GM15510 (cell line): ENCODE measurements around the gene LGR6.

Source experiments
- POLR2A ChIP-seq: IDR thresholded peaks from 3 replicates; pipeline ENCODE4 v1.6.1; 2011; ENCODE audit warnings: borderline replicate concordance; ENCODE audit not compliant: insufficient read length; ENCODE audit errors: extremely low read depth

LGR6 gene

DNA sequence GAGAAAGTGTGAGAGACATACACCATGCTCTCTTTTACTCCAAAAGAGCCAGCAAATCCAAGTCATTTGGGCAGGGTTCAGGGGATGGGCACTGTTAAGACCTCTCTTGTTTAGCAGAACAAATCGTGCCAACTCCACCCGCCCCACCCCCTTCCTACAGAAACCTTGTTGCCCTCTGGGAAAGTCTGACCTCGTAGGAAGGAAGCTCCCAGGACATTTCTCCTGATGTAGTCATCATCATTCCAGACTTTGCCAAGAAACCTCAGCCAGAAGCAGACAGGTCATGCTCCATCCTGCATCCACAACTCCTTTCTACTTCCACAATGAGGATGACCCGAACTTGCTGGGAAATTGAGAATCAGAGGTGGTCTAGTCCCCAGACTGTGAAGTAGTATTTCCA is 90.4 kb downstream of the LGR6 start:
- TF ChIP-seq POLR2A = no peak

DNA sequence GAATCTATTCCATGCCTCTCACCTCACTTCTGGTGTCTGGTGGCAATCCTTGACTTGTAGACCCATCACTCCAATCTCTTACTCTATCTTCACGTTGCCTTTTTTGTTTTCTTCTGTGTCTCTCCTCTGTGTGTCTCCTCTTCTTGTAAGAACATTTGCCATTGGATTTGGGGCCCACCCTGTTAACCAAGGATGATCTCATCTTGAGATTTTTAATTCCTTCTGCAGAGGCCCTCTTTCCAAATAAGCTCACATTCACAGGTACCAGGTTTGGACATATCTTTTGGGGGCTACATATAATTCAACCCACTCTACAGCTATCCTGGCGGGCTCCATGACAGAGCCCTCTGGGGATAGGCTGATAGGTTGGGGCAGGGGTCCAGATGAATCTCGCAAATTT is 92.3 kb downstream of the LGR6 start:
- TF ChIP-seq POLR2A = no peak

DNA sequence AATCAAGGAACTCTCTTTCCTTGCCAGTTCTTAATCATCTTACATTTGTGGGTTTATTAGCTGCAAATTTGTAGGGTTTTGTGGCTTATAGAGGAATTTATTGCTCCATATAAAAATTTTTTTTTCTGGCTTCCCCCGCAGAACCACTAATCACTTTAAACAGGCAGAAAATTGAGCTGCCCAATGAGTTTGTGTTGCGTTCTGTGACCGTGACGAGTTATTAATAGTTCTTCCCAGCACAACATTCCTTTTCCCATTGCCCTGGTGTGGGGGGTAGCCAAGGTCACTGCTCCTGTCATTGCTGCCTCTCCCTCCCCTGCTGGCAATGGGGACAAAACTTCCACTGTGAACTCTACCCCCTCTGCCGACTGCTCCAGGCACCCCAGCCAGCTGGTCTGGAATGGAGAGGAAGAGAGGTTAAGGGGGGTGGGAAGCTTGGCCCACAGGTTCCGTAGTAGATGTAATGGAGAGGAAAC is 93.1 kb downstream of the LGR6 start:
- no peak for TF ChIP-seq POLR2A

DNA sequence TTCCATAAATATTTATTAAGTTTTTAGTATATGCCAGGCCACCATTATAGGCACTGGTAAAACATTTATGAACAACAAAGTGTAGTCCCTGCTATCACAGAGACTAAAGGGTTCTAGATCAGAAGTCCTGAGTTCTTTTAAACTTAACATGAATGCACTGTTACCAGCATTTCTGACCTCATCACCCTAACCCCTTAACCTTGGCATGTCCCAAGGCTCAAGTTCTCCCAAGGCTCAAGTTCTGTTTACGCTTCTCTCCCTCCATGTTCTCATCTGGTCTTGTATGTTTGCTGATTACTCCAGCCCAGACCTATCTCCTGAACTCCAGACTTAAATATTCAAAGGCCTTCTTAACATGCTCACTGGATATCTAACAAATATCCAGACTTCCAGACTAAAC is 93.6 kb downstream of the LGR6 start:
- TF ChIP-seq POLR2A = no peak

DNA sequence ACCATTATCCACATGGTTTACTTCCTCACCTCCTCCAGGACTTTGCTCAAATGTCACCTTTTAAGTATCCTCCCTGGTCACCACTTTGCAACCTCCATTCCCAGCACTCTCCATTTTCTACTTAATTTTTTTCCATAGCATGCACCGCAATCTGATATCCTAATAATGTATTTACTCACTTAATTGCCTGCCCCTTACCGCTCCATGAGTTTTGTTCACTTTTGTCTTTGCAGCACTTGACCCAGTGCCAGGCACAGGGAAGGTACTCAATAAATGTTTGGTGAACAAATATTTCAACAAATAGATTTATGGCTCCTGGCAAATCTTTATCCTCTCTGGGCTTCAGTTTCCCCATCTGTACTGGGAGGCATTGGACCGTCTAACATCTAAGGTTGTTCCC is 94.6 kb downstream of the LGR6 start:
- TF ChIP-seq POLR2A = no peak

DNA sequence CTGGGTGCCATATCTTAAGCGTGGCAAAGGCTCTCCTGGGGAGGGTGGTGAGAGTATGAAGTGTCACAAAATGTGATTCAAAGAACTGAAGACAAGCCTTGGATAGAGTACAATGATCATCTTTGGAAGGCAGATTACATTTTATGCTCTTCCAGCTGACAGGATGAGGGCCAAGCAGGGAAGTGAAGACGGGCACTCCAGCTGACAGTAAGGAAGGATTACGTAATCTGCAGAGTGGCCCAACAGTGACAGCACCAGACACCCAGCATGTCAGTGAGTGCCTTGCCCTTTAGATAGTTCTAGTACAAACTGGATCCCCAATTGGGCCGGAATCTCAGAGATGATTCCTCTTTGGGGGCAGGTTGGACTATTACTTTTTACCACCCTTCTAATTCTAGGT is 95.4 kb downstream of the LGR6 start:
- TF ChIP-seq POLR2A = no peak

DNA sequence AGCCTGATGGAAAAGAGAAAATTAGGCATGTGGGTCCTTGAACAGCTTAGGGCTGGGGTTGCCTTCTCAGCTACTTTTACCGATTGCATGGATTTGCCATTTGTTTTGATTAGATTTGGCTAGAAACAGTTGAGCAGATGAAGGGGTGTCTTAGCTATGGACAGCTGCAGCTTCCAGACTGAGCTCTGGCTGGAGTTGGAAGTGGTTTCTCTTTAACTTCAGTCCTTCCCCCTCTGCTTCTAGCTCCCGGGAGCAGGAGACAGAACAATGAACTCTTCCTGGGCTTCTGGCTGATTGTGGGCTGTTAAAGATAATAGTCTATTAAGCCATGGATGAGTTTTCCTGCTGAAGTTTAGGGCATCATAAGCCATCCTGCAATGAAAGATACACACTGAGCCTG is 97.4 kb downstream of the LGR6 start:
- no peak for TF ChIP-seq POLR2A

DNA sequence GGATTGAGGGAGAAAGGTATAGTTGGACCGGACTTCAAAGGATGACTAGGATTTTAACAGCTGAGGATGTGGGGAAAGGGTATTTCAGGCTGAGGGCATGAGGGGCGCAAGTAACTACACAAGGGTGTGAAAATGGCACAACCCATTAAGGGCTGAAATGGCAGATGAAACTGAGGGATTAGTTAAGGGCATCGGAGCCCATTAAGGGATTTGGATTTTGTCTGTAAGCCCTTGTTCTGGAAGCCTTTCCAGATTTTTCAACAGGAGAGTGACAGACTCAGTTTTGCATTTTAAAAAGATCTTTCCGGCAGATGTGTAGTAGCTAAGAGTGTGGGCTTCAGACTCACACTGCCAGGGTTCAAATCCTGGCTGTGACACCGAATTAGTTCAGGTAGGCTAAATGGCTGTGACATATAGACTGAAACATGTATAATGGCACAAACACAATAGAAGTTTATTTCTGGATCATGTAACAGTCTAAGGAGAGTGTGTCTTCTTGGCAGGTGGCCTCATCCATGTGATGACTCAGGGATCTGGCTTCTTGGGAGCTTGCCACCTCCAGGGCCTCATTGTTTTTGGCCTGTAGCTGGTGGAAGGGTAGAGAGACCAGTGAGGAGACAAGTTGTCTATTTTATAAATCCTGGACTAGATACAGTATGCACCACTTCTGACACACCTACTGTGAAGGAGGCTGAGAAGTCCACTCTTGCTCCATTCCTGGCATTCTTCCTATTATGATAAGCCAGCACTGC is 98.5 kb downstream of the LGR6 start:
- no peak for TF ChIP-seq POLR2A

DNA sequence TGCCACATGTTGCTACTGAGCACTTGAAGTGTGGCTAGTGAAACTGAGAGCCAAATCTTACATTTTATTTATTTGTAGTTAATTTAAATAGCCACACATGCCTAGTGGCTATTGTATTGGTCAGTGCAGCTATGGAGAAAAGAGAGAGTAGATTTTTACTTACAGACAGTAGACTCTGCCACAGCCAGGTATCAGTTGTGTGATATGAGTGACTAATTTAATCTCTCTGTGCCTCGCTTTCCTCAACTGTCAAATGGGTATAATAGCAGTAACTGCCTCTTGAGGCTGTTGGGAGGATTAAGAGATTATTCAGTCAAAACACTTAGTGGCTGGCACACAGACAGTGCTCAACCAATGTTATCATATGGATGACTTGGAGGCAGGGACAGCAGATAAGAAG is 99.2 kb downstream of the LGR6 start:
- no peak for TF ChIP-seq POLR2A

DNA sequence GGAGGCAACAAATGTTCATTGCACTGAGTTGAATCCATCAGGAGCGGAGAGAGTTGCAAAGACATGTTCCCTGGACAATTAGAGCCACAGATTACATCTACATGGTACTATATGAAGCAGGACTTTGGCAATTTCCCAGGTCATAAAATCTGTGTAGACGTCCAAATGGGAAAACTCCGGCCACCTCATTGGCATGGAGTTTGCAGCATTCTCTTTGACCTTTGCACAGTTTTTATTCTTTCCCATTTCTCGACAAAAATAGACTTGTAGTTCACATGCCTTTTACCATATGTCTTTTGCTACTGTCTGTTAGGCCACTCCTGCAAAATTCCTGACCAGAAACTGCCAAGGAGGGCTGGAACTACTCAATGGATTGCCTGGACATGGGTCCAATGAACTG is 100.0 kb downstream of the LGR6 start:
- TF ChIP-seq POLR2A = no peak

DNA sequence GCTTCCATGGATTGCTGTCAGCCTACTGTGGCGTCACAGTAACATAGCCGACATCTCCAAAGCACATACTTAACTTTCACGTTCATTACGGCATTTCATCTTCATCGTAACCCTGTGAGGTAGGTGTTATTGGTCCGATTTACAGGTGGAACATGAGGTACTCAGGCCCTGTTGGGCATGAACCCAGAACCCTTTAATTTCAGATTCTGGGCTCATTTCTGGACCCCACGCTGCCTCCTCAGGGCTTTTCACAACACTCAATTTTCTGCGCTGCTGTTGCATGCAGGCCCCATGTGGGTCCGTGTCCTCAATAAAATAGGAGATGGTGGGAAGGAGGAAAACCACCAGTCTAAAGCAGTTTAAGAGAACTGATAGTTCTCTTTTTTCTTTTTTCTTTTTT is 108.6 kb downstream of the LGR6 start:
- no peak for TF ChIP-seq POLR2A

DNA sequence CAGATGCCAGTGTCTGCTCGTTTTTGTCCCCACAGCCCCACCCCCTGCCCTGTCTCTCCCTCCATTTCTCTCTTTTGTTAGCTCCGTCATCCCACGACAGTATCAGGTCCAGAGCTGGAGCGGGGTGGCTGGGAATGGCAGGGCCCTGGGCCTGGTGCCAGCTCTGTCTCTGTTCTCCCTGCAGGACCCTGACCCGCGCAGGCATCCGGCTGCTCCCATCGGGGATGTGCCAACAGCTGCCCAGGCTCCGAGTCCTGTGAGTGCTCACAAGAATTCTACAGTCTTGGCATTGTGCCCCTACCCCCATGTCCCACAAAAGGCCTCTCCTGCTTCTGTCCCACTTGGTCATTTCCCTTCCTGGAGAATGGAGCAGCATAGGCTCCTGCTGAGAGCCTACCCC is 110.8 kb downstream of the LGR6 start:
- TF ChIP-seq POLR2A = no peak

DNA sequence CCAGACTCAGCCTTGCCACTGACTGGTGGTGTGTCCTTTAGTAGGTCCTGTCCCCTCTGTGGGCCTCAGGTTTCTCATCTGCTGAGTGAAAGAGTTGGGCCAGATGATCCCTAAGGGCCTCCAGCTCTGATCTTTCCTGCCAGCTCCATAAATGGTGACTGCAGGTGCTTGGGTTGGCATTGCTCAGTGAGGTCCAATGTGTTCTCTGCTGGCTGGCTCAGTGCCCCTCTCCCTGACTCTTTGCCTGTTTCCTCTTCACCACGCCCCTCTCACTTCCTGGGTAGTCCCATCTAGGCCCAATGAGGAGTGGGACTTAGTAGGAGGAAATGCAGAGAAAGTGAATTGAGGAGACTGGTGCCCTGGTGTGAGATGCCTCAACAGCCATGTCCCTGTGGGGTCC is 111.6 kb downstream of the LGR6 start:
- TF ChIP-seq POLR2A = no peak

DNA sequence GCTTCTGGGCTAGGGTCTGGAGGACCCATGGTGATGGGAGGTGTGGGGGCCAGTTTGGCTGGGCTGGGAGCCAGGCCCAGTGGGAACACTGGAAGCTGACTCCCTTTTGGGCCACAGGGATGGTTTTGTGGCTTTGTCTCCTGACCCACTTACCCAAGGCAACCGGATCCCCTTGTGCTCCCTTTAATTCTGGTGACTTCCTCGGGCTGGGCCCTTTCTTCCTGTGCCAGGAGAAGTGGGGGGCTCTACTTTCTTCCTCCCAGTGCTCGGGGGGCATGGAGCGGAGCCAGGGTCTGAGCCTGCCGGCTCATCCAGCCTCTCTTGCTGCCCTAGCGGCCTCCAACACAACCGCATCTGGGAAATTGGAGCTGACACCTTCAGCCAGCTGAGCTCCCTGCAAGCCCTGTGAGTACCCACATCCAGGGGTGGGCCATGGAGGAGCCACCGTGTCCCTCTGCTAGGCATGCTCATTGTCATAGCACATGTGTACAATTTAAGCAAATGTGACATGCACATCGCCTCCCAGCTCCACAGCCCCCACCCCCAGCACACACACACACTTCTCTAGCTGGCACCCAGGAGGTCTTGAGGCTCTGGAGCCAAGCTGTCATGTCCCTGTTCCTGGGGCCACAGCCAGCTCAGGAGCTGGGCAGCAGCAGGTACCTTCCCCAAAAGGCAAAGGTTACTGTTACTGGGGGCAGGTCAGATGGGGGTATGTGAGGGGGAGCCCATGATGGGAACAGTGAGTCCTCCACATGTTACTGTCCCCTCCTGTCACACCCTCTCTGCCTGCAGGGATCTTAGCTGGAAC is 113.1 kb downstream of the LGR6 start:
- no peak for TF ChIP-seq POLR2A

DNA sequence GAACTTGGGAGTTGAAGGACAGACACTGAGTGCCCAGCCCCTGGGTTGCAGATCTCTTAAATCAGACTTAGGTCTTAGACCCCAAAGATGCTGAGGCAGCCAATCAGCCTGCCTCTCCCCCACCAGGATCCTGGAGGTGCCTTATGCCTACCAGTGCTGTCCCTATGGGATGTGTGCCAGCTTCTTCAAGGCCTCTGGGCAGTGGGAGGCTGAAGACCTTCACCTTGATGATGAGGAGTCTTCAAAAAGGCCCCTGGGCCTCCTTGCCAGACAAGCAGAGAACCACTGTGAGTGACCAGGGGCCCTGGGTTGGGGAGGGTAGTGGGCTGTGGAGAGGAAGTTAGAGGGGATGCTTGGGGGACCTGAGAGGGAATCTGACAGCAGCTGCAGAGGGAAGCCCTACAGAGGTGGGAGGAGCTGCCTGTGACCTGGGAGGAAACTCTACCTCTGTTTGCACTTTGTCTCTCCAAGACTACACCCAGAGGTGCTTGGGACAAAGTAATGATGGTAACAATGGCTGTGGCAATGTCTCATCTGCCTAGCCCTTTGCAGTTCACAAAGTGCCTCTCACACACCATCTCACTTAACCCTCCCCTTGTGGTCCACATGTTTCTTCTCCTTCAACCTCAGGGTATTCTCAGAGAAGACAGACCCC is 116.6 kb downstream of the LGR6 start:
- no peak for TF ChIP-seq POLR2A

DNA sequence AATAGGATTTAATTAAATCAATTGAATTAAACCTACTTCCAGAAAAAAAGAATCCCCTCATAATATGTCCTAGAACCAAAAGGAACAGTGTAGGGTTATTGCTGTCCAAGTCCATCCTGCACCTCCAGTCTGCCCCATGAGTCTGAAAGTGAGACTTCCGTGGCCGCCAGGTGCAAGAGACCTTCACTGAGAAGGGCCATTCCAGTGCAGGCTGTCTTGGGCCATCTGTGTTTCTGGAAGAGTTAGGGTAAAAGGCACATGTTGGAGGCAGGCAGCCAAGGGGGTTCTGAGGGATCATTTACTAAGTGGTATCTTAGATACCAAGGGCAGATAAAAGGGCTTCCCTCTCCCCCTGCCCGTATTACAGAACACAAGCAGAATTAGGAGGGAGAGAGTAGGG is 117.1 kb downstream of the LGR6 start:
- no peak for TF ChIP-seq POLR2A

DNA sequence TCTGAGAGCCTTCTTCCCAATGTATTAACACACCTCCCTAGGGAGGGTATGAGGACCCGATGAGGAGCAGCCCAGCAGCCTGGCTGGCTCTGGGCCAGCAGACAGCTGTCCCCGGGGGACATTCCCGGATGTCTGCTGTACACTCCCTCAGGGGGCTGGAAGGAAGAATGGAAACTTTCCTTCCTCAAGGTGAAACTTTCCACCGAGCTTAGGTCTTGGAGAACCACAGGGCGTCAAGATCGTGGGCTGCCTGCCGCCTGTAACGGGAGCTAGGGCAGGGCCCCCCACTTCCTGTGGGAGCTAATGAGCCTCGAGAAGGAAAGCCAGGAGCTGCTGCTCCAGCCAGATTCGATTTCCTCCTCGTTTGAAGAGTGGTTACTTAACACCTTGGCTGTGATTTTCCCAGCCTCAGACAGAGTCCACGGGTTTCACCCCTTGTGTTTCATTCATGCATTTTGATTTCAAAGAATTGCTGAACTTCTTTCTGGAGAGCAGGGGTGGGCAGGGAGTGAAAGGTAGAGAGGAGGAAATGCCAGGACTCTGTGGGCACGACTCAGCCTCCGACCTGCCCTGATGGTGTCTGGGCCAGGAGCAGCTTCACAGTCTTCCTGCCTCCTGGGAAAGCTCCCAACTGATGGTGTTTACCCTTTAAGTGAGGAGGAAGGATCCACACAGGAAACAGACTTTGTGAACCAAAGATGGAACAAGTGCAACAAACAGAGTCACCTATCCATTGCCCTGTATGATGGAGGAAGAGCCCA is 118.5 kb downstream of the LGR6 start:
- no peak for TF ChIP-seq POLR2A
